GM18861 (cell line): Measurements from ENCODE around the gene DENND1C.
"Not testable (repeated sequence)": the region's sequence is repeated elsewhere in the genome, so short reads cannot be mapped to it uniquely, and the experiment has no call there.

Experiments
- ATAC-seq: cut with Tn5 transposase; IDR thresholded peaks from one replicate; pipeline ENCODE4 v1.9.1; 2021; ENCODE audit not compliant: unreplicated experiment

Gene DENND1C

GRCh38 chr19:6457958-6458694 is 23.5 kb downstream of the DENND1C start:
- ATAC-seq, result no peak

- no peak for ATAC-seq
These were observed 25.7 kb downstream of the DENND1C start for GRCh38 chr19:6455924-6456323.

DNA sequence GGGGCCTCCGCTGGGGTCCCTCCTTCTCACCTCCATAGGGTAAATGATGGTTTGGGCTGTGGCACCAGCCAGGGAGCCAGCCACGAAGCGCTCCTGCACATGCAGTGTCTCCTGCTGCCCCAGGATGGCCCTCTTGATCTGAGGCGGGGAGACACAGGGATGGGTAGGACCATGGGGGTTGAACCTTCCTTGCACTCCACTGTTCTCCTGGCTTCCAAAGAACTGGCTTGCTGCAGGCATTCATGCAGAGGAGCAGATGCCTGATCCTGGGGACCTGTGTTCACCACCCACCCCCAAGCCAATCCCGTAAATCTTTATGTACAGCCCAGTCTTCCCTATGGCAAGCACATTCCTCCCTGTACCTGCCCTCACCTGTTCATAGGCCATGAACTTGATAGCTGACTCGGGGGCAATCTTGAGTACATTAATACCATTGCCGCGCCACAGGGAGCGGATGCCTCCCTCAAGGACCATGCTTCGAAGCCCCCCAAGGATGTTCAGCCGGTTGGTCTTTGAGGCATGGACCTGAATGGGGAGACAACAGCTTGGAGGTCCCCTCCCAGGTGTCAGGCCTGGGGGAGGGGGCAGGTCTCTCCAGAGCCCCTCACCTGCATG is 27.5 kb downstream of the DENND1C start:
- no peak for ATAC-seq

DNA sequence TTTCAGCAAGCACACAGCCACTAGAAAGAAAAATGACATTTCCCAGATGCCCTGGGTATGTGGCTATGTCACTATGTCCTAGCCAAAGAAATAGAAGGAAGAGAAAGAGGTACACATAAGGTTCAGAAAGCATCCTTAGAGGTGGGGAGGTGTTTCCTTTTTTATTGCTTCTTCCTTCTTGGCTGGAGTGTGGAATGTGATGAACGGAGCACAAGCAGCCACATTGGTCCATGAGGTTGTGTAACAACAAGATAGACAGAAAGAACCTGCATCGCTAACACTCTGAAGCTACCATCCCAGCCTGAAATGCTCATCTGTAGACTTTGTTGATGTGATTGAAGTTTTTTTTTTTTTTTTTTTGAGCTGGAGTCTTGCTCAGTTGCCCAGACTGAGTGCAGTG is 28.7 kb downstream of the DENND1C start:
- no peak for ATAC-seq

- no peak for ATAC-seq
These were observed 29.4 kb downstream of the DENND1C start for GRCh38 chr19:6452223-6452614.

DNA sequence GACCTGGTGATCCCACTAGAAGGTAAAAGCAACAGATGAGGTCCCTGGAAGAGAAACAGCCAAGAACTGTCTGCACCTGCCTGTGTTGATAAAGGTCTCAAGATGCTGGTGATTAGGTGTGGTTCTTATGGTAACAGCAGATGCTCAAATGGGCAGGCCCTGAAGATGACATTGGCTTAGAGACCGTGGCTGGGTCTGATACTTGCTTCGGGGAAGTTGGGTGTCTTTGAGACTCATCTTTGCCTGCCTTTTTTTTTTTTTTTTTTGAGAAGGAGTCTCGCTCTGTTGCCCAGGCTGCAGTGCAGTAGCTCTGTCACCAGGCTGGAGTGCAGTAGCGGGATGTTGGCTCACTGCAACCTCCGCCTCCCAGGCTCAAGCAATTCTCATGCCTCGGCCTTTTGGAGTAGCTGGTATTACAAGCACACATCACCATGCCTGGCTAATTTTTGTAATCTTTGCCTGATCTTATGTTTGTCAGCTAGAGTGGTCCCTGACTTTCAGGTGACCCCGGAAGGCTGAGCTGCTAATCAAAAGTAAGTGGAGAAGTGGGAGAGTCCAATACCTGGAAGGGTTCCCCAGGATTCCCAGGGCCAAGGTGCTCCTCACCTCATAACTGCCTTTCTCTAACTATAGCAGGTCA is 29.9 kb downstream of the DENND1C start:
- ATAC-seq, result no peak

DNA sequence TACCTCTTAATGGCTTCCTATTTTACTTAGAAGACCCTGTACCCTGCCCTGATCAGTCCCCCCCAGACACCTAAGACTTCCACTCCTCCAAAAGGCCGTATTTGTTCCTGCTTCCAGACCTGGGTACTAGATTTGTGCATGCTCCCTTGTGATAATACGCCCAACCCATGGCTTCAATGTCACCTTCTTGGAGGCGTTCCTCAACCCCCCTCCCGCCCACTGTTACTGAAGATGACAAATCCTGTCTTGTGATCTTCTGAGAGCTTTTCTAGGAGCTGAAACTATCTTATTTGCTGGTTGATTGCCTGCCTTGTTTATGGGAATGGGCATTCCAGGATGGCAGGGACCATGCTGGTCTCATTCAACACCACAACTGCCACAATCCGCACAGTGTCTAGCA is 31.4 kb downstream of the DENND1C start:
- no peak for ATAC-seq

DNA sequence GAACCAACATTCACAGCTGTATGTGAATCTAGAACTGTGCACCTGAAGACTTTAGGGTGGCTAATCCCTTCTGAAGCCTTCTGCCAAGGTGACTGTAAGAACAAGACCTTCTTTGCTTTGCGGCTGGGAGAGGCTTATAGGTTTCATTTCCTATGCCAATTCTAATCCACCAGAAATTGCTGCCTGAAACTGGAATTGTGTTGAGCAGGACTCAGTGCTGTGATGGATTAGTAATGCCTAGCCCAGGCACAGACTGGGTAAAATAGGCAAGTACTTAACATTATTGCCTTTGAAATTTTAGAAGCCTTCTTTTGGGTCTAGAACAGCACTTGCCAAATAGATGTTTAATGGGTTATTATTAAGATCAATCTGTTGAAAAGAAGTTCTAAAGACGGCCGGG is 33.5 kb downstream of the DENND1C start:
- no peak for ATAC-seq

DNA sequence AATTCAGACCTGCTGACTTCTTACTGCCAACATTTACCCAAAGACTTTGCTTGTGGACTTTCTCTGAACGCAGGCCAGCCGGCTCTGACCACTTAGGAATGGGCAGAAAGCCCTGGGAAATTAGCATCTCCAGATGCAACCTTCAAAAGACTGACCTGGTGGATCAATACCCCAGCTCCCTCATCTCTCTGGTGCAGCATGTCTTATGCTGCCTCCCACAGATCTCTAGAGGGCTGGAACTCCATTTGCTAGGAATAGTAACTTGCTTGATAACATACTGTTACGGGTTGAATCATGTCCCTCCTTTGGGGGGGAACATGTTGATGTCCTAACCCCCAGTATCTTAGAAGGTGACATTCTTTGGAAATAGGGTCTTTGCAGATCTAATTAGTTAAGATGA is 35.1 kb downstream of the DENND1C start:
- ATAC-seq, result no peak

- no peak for ATAC-seq
These were observed 37.6 kb downstream of the DENND1C start for GRCh38 chr19:6443986-6444385.

DNA sequence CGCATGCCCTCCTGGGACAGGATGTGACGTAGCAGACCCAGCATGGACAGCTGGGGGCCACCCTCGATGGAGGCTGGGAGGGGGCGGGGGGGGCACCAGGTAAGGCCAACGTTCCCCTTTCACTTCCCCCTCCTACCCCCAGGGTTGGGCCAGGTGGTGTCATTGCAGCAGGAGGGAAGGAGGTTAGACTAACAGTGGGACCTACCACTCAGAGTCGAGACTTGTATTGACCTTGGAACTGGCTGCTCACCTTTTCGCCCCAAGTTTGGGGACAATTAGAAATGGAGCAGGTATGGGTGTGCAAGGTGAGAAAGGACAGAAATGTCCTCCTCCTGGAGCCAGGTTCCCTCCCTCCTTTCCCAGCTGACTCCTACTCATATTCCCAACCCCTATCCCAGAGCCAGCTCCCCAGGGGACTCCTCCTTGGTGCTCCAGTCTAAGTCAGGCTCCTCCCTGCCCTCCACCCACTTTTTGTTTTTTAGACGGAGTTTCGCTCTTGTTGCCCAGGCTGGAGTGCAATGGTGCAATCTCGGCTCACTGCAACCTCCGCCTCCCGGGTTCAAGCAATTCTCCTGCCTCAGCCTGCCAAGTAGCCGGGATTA is 39.4 kb downstream of the DENND1C start:
- ATAC-seq, result no peak

DNA sequence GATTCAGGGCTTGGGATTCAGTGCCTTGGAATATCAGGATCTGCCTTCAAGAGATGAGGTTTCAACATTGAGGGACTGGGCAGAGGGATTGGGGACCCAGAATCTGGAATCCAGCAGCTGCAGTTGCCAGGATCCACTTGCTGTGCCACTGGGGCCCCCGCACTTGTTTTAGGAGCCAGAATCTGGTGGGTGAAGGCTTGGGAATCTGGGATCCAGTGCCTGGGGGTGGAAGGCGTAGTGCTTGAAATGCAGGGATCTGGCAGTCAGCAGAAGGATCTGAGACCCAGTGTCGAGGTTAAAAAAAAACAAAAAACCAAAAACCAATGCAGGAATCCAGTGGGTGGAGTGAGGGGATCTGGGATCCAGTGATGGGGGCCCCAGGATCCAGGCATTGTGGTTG is 40.7 kb downstream of the DENND1C start:
- no peak for ATAC-seq

DNA sequence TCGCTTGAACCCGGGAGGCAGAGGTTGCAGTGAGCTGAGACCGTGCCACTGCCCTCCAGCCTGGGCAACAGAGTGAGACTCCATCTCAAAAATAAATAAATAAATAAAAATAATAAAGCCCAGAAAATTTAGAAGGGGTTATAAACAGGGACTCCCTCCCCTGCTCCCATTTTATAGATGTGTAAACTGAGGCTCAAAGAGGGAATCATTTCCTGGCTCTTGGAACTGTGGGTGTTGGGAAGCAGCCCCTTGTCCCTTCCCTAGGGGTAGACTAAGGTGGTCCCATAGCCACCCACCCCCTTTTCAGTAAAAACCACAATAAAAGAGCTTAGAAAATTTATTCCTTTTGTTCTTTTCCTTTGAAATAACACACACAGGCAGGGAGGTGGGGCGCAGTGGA is 41.8 kb downstream of the DENND1C start:
- ATAC-seq, result no peak

- ATAC-seq, result no peak
These were observed 47.9 kb downstream of the DENND1C start, which contains the start of gene SLC25A41 for GRCh38 chr19:6433663-6434062. Gene SLC25A41 (minus strand): TSS chr19:6433763. CDS start chr19:6433693, 70 bp downstream.

- no peak for ATAC-seq
These were observed 48.4 kb downstream of the DENND1C start for GRCh38 chr19:6433165-6433564.

- ATAC-seq, result no peak
These were observed 49.7 kb downstream of the DENND1C start for GRCh38 chr19:6431891-6432290.

- no peak for ATAC-seq
These were observed 52.0 kb downstream of the DENND1C start for GRCh38 chr19:6429419-6430221.

DNA sequence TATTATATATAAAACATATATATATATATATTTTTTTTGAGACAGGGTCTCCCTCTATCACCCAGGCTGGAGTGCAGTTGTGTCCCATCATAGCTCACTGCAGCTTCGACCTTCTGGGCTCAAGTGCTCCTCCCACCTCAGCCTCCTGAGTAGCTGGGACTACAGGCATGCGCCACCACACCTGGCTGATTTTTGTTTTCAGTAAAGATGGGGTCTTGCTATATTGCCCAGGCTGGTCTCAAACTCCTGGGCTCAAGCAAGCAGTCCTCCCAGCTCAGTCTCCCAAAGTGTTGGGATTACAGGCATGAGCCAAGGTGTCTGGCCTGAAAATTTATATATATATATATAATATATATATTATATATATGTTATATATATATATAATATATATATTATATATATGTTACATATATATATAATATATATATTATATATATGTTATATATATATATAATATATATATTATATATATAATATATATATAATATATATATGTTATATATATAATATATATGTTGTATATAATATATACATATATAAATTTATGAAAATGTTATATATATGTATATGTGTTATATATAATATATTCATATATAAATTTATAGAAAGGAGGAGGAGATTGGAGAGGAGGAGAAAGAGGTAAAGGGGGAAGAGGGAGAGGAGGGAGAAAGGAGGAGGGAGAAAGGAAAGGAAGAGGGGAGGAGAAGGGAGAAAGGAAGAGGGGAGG is 52.7 kb downstream of the DENND1C start:
- ATAC-seq, result not testable (repeated sequence)

- no peak for ATAC-seq
These were observed 54.5 kb downstream of the DENND1C start for GRCh38 chr19:6427131-6427530.
